Stomach (tissue), 4 donors: ENCODE data around the gene BABAM2.

Source experiments
- POLR2A ChIP-seq, 4 donors: fragments of 450-650 bp; IDR thresholded peaks; one replicate each; pipeline ENCODE4 v1.6.1; 2016; ENCODE audit warnings: antibody characterized with exemption in 4 of 4, control low read depth in 2 of 4, mild to moderate bottlenecking in 1 of 4, moderate library complexity in 1 of 4
- POLR2AphosphoS5 ChIP-seq, 3 donors: sonication (generic); formaldehyde crosslinking; IDR thresholded peaks; one replicate each; pipeline ENCODE4 v1.6.1; 2016; ENCODE audit warnings: antibody characterized with exemption in 3 of 3
- TF ChIP-seq, protein P1 (sequence below), 7 experiments: fragments of 450-650 bp in 4 of 7; fragments of 200-600 bp in 3 of 7; sonication (generic) in 3 of 7; IDR thresholded peaks; one replicate each; pipeline ENCODE4 v1.5.1; 2016 to 2019; ENCODE audit warnings: antibody characterized with exemption in 7 of 7, control low read depth in 2 of 7, mild to moderate bottlenecking in 1 of 7

DNA sequence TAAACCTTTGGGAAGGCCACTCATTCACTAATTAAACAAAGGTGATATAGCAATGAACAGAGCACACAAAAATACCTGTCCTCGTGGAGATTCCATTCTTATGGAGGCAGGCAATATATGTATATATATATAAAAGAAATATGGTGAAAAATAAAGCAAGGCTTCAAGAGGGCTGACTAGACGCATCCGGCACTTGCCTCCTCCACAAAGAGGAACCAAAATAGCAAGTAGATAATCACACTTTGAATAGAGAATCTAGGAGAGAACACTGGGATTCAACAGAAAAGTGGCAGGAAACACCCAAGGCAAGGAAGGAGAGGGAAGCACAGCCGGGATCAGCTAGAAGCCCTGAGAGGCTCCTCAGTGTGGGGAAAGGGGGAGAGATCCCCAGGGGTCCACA, 283.7 kb downstream of the BABAM2 start:
- TF ChIP-seq, protein P1, sequence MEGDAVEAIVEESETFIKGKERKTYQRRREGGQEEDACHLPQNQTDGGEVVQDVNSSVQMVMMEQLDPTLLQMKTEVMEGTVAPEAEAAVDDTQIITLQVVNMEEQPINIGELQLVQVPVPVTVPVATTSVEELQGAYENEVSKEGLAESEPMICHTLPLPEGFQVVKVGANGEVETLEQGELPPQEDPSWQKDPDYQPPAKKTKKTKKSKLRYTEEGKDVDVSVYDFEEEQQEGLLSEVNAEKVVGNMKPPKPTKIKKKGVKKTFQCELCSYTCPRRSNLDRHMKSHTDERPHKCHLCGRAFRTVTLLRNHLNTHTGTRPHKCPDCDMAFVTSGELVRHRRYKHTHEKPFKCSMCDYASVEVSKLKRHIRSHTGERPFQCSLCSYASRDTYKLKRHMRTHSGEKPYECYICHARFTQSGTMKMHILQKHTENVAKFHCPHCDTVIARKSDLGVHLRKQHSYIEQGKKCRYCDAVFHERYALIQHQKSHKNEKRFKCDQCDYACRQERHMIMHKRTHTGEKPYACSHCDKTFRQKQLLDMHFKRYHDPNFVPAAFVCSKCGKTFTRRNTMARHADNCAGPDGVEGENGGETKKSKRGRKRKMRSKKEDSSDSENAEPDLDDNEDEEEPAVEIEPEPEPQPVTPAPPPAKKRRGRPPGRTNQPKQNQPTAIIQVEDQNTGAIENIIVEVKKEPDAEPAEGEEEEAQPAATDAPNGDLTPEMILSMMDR (IDR thresholded peaks at IDR 0.05) = no peak
- TF ChIP-seq POLR2A (IDR thresholded peaks at IDR 0.05) (no peak), POLR2AphosphoS5 (IDR thresholded peaks at IDR 0.05) (no peak)
